ENCODE data around the gene PIAS4. TPM values are rescaled to one million over a fixed set of nuclear protein-coding genes. Genes with fewer than 3 reads are reported as not detected.

PIAS4 gene
- total RNA-seq, 1 experiment from 2014 or later = 45.9 TPM

- TF ChIP-seq ZNF532 (CRISPR knock-in tag; IDR thresholded peaks at IDR 0.05; ENCODE audit: borderline replicate concordance) = no peak
Observed at GRCh38 chr19:4066176-4066606, 58.7 kb downstream of the PIAS4 start (continued).

- H3K9me3 Mint-ChIP-seq = no peaks in the 10 kb centered on the region
- ATAC-seq = peak; percentile 3; the same call in 1 of the 2 replicates
- CTCF ChIA-PET = interaction anchor here (0.6 to 1.5 kb wide), 8 partner anchors 59 to 991 kb away, joined by 3 to 10 read pairs (median 4); partner anchors contain the start of gene PIAS4
- POLR2A ChIA-PET = interaction anchor here (1.0 kb wide), 1 partner anchor 32 kb away, joined by 3 read pairs; no protein-coding TSS in a partner anchor
- H3K27me3 Mint-ChIP-seq (ENCODE audit: low read depth) = peaks cover 30% of the 10 kb centered on the region
- H3K27ac Mint-ChIP-seq = no peak within 1 kb of the TSS
- peak; percentile 64 for DNase-seq (ENCODE audit: low spot score)
- TF ChIP-seq TEAD1 (CRISPR knock-in tag; IDR thresholded peaks at IDR 0.05) (no peak), KAT7 (CRISPR knock-in tag; IDR thresholded peaks at IDR 0.05; ENCODE audit: borderline replicate concordance) (0 out of 2 replicates have a peak, but pooled peaks have one; percentile 33)
- H3K4me1 Mint-ChIP-seq = peaks cover 23% of the 10 kb centered on the region
- H3K4me3 Mint-ChIP-seq = peak within 1 kb of the TSS; percentile 56
- no peaks in the 10 kb centered on the region for H3K36me3 Mint-ChIP-seq
Observed at GRCh38 chr19:4066682-4067395, 59.3 kb downstream of the PIAS4 start, which contains the start of gene ZBTB7A. Gene ZBTB7A (minus strand): TSS chr19:4066899. CDS start chr19:4055232, 11,667 bp downstream.

GRCh38 chr19:4067396-4068046 lies 60.0 kb downstream of the PIAS4 start:
- DNase-seq (ENCODE audit: low spot score) (no peak), ATAC-seq (no peak)
- no peaks in the 10 kb centered on the region for H3K36me3 Mint-ChIP-seq
- H3K9me3 Mint-ChIP-seq = no peaks in the 10 kb centered on the region
- ChIA-PET POLR2A (no interaction called here), CTCF (interaction anchor here (1.4 kb wide), 1 partner anchor 80 kb away, joined by 10 read pairs; no protein-coding TSS in a partner anchor)
- peaks cover 30% of the 10 kb centered on the region for H3K27me3 Mint-ChIP-seq (ENCODE audit: low read depth)
- H3K27ac Mint-ChIP-seq = no peak overlapping the region
- peak overlapping the region; percentile 64 for H3K4me3 Mint-ChIP-seq
- H3K4me1 Mint-ChIP-seq = peaks cover 19% of the 10 kb centered on the region
- TF ChIP-seq CBFB (CRISPR knock-in tag; IDR thresholded peaks at IDR 0.05; ENCODE audit: low read depth) = no peak
- no peak for TF ChIP-seq JAZF1 (CRISPR knock-in tag; IDR thresholded peaks at IDR 0.05)
- no peak for TF ChIP-seq TEAD1 (CRISPR knock-in tag; IDR thresholded peaks at IDR 0.05)
- no peak for TF ChIP-seq SMAD4 (CRISPR knock-in tag; IDR thresholded peaks at IDR 0.05)
- no peak for TF ChIP-seq E2F1 (CRISPR knock-in tag; IDR thresholded peaks at IDR 0.05)
- TF ChIP-seq CDX4 (CRISPR knock-in tag; IDR thresholded peaks at IDR 0.05; ENCODE audit: borderline replicate concordance) = no peak
- TF ChIP-seq AFF4 (CRISPR knock-in tag; IDR thresholded peaks at IDR 0.05; ENCODE audit: borderline replicate concordance) = no peak
- TF ChIP-seq ZNF532 (CRISPR knock-in tag; IDR thresholded peaks at IDR 0.05; ENCODE audit: borderline replicate concordance) = no peak
- no peak for TF ChIP-seq ERG (CRISPR knock-in tag; IDR thresholded peaks at IDR 0.05)
- no peak for TF ChIP-seq NFE2L1 (CRISPR knock-in tag; IDR thresholded peaks at IDR 0.05)
- TF ChIP-seq ZMAT4 (CRISPR knock-in tag; IDR thresholded peaks at IDR 0.05) = no peak
- no peak for TF ChIP-seq ZNF671 (CRISPR knock-in tag; IDR thresholded peaks at IDR 0.05)

Data from WTC11 (cell line).